SK-MEL-5 (cell line): ENCODE measurements around the gene DNAJC18. TPM values are rescaled to one million over a fixed set of nuclear protein-coding genes. Genes with fewer than 3 reads are reported as not detected.
A peak's percentile ranks its signal among the peaks of the same experiment; 100 is the strongest.
"Not testable (repeated sequence)": the region's sequence is repeated elsewhere in the genome, so short reads cannot be mapped to it uniquely, and the experiment has no call there.

Experiments used
- DNase-seq: peaks from one replicate; pipeline ENCODE4 v3.0.0-alpha.2; 2016; ENCODE audit warnings: low read depth, low spot score
- in situ Hi-C: cut with HindIII; loops from 2 replicates; pipeline ENCODE4 v1.10.0; 2016; ENCODE audit warnings: low sequenced_read_pairs, high pct_unique_total_duplicates, low pct_unique_long_range_greater_than_20kb
- total RNA-seq: library from RNA; depleted of rRNA; stranded (reverse); fragments of >200 nt; shearing (Covaris generic); gene quantifications from 2 replicates; pipeline ENCODE4 v1.2.3, GENCODE V29; 2014

The DNAJC18 gene
- total RNA-seq, 1 experiment from 2014 or later: 9.0 TPM

- in situ Hi-C loops: loop anchor here (25.0 kb wide), 1 partner anchor 148 kb away; the partner anchor contains the start of gene UBE2D2
- DNase-seq: peak; percentile 55
These were observed 24.7 kb downstream of the DNAJC18 start for GRCh38 chr5:139414581-139415130.

GRCh38 chr5:139413963-139414362, 25.4 kb downstream of the DNAJC18 start:
- DNase-seq: no peak
- in situ Hi-C loops: loop anchor here (25.0 kb wide), 1 partner anchor 148 kb away; the partner anchor contains the start of gene UBE2D2

GRCh38 chr5:139413153-139413552, 26.2 kb downstream of the DNAJC18 start:
- no peak for DNase-seq
- in situ Hi-C loops: loop anchor here (25.0 kb wide), 1 partner anchor 149 kb away; the partner anchor contains the start of gene UBE2D2

- in situ Hi-C loops: loop anchor here (25.0 kb wide), 1 partner anchor 151 kb away; the partner anchor contains the start of gene UBE2D2
- DNase-seq: no peak
These were observed 28.1 kb downstream of the DNAJC18 start for GRCh38 chr5:139410993-139411828.

- in situ Hi-C loops: loop anchor here (25.0 kb wide), 1 partner anchor 152 kb away; the partner anchor contains the start of gene UBE2D2
- no peak for DNase-seq
These were observed 29.0 kb downstream of the DNAJC18 start for GRCh38 chr5:139410121-139410992.

- in situ Hi-C loops: loop anchor here (25.0 kb wide), 1 partner anchor 153 kb away; the partner anchor contains the start of gene UBE2D2
- DNase-seq: not testable (repeated sequence)
These were observed 30.2 kb downstream of the DNAJC18 start for GRCh38 chr5:139409116-139409515.

GRCh38 chr5:139408191-139408590, 31.1 kb downstream of the DNAJC18 start:
- in situ Hi-C loops: loop anchor here (25.0 kb wide), 1 partner anchor 154 kb away; the partner anchor contains the start of gene UBE2D2
- no peak for DNase-seq

GRCh38 chr5:139407517-139407916, 31.8 kb downstream of the DNAJC18 start:
- in situ Hi-C loops: loop anchor here (25.0 kb wide), 1 partner anchor 155 kb away; the partner anchor contains the start of gene UBE2D2

GRCh38 chr5:139406963-139407362, 32.4 kb downstream of the DNAJC18 start:
- DNase-seq: no peak
- in situ Hi-C loops: loop anchor here (25.0 kb wide), 1 partner anchor 155 kb away; the partner anchor contains the start of gene UBE2D2

More at GRCh38 chr5:139407517-139407916, 31.8 kb downstream of the DNAJC18 start:
- DNase-seq: no peak

GRCh38 chr5:139404484-139404840, 34.9 kb downstream of the DNAJC18 start:
- no peak for DNase-seq
- in situ Hi-C loops: loop anchor here (25.0 kb wide), 1 partner anchor 158 kb away; the partner anchor contains the start of gene UBE2D2

GRCh38 chr5:139403787-139404483, 35.4 kb downstream of the DNAJC18 start, which contains the start of gene SPATA24:
Gene SPATA24, minus strand, starts transcription at chr5:139404089. Its CDS starts 29 bp downstream, at chr5:139404060.
- in situ Hi-C loops: loop anchor here (25.0 kb wide), 1 partner anchor 158 kb away; the partner anchor contains the start of gene UBE2D2
- peak; percentile 97 for DNase-seq

GRCh38 chr5:139403418-139403786, 35.9 kb downstream of the DNAJC18 start:
- in situ Hi-C loops: loop anchor here (25.0 kb wide), 1 partner anchor 159 kb away; the partner anchor contains the start of gene UBE2D2
- DNase-seq: no peak

GRCh38 chr5:139402561-139403158, 36.7 kb downstream of the DNAJC18 start:
- in situ Hi-C loops: loop anchor here (25.0 kb wide), 1 partner anchor 160 kb away; the partner anchor contains the start of gene UBE2D2
- DNase-seq: peak; percentile 65

GRCh38 chr5:139401546-139401945, 37.8 kb downstream of the DNAJC18 start:
- in situ Hi-C loops: loop anchor here (25.0 kb wide), 1 partner anchor 161 kb away; the partner anchor contains the start of gene UBE2D2

GRCh38 chr5:139399501-139400121, 39.7 kb downstream of the DNAJC18 start:
- in situ Hi-C loops: loop anchor here (25.0 kb wide), 1 partner anchor 163 kb away; the partner anchor contains the start of gene UBE2D2
- no peak for DNase-seq

More at GRCh38 chr5:139401546-139401945, 37.8 kb downstream of the DNAJC18 start:
- DNase-seq: no peak
